GM12874 (cell line): ENCODE results near the gene UBXN10.

Source experiments
- CTCF ChIP-seq: IDR thresholded peaks from 2 replicates; pipeline ENCODE4 v1.5.1; 2011; ENCODE audit warnings: low read depth, mild to moderate bottlenecking, control low read depth, low read length, moderate library complexity; ENCODE audit not compliant: insufficient read depth

UBXN10 gene

GRCh38 chr1:20185834-20186782 is at the start of gene UBXN10, which contains the start of gene PLA2G2C:
UBXN10 (plus strand) TSS chr1:20186096; CDS start chr1:20190562, 4,466 bp downstream.
PLA2G2C (minus strand) TSS chr1:20186518; CDS start chr1:20177363, 9,155 bp downstream.
- no peak for TF ChIP-seq CTCF

DNA sequence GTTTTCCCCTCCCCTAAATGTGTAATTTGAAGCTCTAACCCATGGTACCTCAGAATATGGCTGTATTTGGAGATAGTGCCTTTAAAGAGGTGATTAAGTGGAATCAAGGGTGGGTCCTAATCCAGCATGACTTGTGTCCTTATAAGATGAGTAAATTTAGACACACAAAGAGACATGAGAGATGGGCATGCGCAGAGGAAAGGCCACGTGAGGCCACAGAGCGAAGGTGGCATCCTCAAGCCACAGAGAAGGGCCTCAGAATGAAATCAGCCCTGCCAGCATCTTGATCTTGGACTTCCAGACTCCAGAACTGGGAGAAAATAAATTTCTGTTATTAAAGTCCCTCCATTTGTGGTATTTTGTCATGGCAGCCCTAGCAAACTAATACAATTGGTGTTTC is 49.6 kb upstream of the UBXN10 start:
- TF ChIP-seq CTCF = no peak

- no peak for TF ChIP-seq CTCF
Measured at GRCh38 chr1:20137055-20137454, 48.8 kb upstream of the UBXN10 start.

- TF ChIP-seq CTCF = no peak
Measured at GRCh38 chr1:20137604-20138003, 48.3 kb upstream of the UBXN10 start.

DNA sequence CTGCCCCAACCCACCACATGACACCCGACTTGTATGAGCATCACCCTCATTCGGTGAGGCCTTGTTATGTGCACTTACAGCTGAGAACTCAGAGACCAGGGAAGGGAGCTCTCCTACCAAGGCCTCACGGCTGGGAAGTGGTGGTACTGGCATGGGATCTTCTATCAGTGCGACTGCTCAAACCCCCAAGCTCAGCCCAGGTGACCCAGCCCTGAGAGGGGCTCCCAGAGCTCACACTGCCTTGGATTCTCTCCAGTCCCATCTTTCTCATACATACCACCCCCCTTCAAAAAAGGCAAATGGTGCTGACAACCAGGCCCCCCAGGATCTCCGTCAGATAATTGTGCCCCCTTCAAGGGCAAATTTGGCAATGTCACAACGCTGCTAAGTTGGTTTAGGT is 47.5 kb upstream of the UBXN10 start:
- TF ChIP-seq CTCF = no peak

GRCh38 chr1:20138961-20139550 is 46.8 kb upstream of the UBXN10 start, which contains the start of gene PLA2G2F:
PLA2G2F (plus strand) TSS chr1:20139323; CDS start chr1:20139428, 105 bp downstream.
- no peak for TF ChIP-seq CTCF
